AG04450 (cell line): ENCODE results near the gene RAPGEF5. TPM values are rescaled to one million over a fixed set of nuclear protein-coding genes. Genes with fewer than 3 reads are reported as not detected.

ENCODE experiments used
- CTCF ChIA-PET: fragments of 300-600, 350-600 bp; formaldehyde crosslinking; extraction: SDS; loops from one replicate; lab custom pipeline; 2022; ENCODE audit warnings: antibody characterized with exemption, inconsistent platforms; lab: Charles Lee
- POLR2A ChIA-PET: fragments of 350-600 bp; formaldehyde crosslinking; extraction: SDS; loops from one replicate; lab custom pipeline; 2021; ENCODE audit warnings: antibody characterized with exemption, inconsistent platforms; lab: Yijun Ruan, JAX
- DNase-seq: peaks from one replicate; pipeline ENCODE4 v3.0.0-alpha.2; 2011; ENCODE audit warnings: low read depth, low spot score
- H3K27ac ChIP-seq: one replicate; pipeline ENCODE4 v1.5.1; 2012; ENCODE audit warnings: low read depth, low read length, control low read depth
- H3K27me3 ChIP-seq: one replicate; pipeline ENCODE4 v1.6.0; 2012; ENCODE audit warnings: low read length; ENCODE audit not compliant: control insufficient read depth, insufficient read depth
- H3K4me3 ChIP-seq: 2 replicates; pipeline ENCODE4 v1.5.1; 2011; ENCODE audit warnings: mild to moderate bottlenecking, low read depth, low read length, control low read depth
- H3K9me3 ChIP-seq: 2 replicates; pipeline ENCODE4 v1.5.1; 2012; ENCODE audit warnings: low read length; ENCODE audit not compliant: control insufficient read depth, insufficient read depth
- CTCF ChIP-seq: IDR thresholded peaks from 2 replicates; pipeline ENCODE4 v1.5.1; 2011; ENCODE audit warnings: low read depth, low read length, control low read depth, inconsistent platforms
- polyA plus RNA-seq: library from polyadenylated mRNA; depleted of rRNA; stranded (reverse); fragments of >200 nt; gene quantifications from 2 replicates; pipeline ENCODE4 v1.2.3, GENCODE V29; 2011

RAPGEF5 gene
- polyA plus RNA-seq, 1 experiment: 0.16 TPM

- CTCF ChIA-PET: interaction anchor here (0.5 kb wide), 1 partner anchor 111 kb away, joined by 3 read pairs; no protein-coding TSS in a partner anchor
- POLR2A ChIA-PET: no interaction called here
- H3K4me3 ChIP-seq: no peak overlapping the region
- H3K27me3 ChIP-seq: no peaks in the 10 kb centered on the region
- no peaks in the 10 kb centered on the region for H3K9me3 ChIP-seq
- no peak for DNase-seq
- no peak overlapping the region for H3K27ac ChIP-seq
- no peak for TF ChIP-seq CTCF
Observed at GRCh38 chr7:22363756-22364422, 6.9 kb upstream of the RAPGEF5 start.

- CTCF ChIA-PET: interaction anchor here (0.5 to 1.4 kb wide), 3 partner anchors 91 to 278 kb away, joined by 4 to 5 read pairs (median 4); no protein-coding TSS in a partner anchor
- TF ChIP-seq CTCF: no peak
- no peak for DNase-seq
- no peaks in the 10 kb centered on the region for H3K9me3 ChIP-seq
- H3K27me3 ChIP-seq: no peaks in the 10 kb centered on the region
- no peak overlapping the region for H3K27ac ChIP-seq
- POLR2A ChIA-PET: no interaction called here
- no peak overlapping the region for H3K4me3 ChIP-seq
Observed at GRCh38 chr7:22361795-22362194, 4.8 kb upstream of the RAPGEF5 start.

GRCh38 chr7:22361320-22361719 is 4.4 kb upstream of the RAPGEF5 start:
- no peak for TF ChIP-seq CTCF
- Histone ChIP-seq H3K27me3 (no peaks in the 10 kb centered on the region), H3K4me3 (no peak overlapping the region), H3K27ac (no peak overlapping the region), H3K9me3 (no peaks in the 10 kb centered on the region)
- no peak for DNase-seq
- POLR2A ChIA-PET: no interaction called here
- CTCF ChIA-PET: interaction anchor here (0.5 to 1.4 kb wide), 3 partner anchors 91 to 278 kb away, joined by 4 to 5 read pairs (median 4); no protein-coding TSS in a partner anchor

- no peak overlapping the region for H3K27ac ChIP-seq
- H3K27me3 ChIP-seq: peaks cover 3% of the 10 kb centered on the region
- H3K4me3 ChIP-seq: no peak overlapping the region
- no peaks in the 10 kb centered on the region for H3K9me3 ChIP-seq
- ChIA-PET POLR2A (no interaction called here), CTCF (no interaction called here)
- TF ChIP-seq CTCF: no peak
- DNase-seq: no peak
Observed at GRCh38 chr7:22358820-22359697, 2.1 kb upstream of the RAPGEF5 start.
